DMS53 treated with DMSO at 0.1 percent for 48 hours (cell line): ENCODE measurements around the gene USP17L27.
"Not testable (repeated sequence)": the region's sequence is repeated elsewhere in the genome, so short reads cannot be mapped to it uniquely, and the experiment has no call there.

ENCODE experiments used
- DNase-seq: peaks from one replicate; lab custom pipeline; 2025; ENCODE audit not compliant: unreplicated experiment; lab: John Stamatoyannopoulos, UW

USP17L27 gene, protein sequence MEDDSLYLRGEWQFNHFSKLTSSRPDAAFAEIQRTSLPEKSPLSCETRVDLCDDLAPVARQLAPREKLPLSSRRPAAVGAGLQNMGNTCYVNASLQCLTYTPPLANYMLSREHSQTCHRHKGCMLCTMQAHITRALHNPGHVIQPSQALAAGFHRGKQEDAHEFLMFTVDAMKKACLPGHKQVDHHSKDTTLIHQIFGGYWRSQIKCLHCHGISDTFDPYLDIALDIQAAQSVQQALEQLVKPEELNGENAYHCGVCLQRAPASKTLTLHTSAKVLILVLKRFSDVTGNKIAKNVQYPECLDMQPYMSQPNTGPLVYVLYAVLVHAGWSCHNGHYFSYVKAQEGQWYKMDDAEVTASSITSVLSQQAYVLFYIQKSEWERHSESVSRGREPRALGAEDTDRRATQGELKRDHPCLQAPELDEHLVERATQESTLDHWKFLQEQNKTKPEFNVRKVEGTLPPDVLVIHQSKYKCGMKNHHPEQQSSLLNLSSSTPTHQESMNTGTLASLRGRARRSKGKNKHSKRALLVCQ

DNA sequence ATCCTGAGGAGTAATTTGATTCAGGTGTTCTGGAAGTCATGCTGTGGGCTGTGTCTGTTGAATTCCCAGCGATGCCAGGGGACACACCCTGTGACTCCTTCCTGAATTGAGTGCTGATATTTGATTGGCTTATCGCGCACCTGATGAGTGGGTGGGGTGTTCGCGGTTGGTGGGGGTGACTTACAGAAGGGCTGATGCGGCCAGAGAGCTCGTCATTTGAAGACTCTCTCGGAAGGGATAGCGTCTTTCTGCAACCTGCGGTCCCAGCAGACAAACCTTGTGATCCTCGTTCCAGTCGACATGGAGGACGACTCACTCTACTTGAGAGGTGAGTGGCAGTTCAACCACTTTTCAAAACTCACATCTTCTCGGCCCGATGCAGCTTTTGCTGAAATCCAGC lies at the start of gene USP17L27:
Gene USP17L27 (plus strand): TSS at position 301 of the 400 bp plus-strand sequence. CDS start 0 bp downstream, at position 301.
- not testable (repeated sequence) for DNase-seq

DNA sequence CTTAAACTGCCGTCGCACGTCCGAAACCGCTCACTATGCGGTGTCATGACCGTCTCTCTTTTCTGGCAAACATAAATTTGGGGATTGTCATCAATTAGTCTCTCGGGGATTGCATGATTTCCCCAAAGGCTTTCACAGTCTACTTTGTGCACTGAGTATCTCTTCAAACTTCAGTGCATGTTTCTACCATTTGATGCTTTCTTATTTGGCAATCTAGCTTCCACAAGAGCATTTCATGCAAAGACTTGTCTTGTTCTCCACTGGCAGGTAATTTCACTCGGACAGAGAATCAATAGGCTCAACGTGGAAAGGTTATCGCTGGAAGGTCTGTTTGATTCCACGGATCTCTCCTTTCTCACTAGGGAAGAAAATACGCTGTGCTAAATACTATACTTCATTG lies 19.8 kb upstream of the USP17L27 start:
- not testable (repeated sequence) for DNase-seq

DNA sequence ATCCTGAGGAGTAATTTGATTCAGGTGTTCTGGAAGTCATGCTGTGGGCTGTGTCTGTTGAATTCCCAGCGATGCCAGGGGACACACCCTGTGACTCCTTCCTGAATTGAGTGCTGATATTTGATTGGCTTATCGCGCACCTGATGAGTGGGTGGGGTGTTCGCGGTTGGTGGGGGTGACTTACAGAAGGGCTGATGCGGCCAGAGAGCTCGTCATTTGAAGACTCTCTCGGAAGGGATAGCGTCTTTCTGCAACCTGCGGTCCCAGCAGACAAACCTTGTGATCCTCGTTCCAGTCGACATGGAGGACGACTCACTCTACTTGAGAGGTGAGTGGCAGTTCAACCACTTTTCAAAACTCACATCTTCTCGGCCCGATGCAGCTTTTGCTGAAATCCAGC lies 19.1 kb upstream of the USP17L27 start, which contains the start of gene USP17L24:
Gene USP17L24 (plus strand): TSS at position 301 of the 400 bp plus-strand sequence. CDS start 0 bp downstream, at position 301.
- DNase-seq = not testable (repeated sequence)

DNA sequence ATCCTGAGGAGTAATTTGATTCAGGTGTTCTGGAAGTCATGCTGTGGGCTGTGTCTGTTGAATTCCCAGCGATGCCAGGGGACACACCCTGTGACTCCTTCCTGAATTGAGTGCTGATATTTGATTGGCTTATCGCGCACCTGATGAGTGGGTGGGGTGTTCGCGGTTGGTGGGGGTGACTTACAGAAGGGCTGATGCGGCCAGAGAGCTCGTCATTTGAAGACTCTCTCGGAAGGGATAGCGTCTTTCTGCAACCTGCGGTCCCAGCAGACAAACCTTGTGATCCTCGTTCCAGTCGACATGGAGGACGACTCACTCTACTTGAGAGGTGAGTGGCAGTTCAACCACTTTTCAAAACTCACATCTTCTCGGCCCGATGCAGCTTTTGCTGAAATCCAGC lies 14.3 kb upstream of the USP17L27 start, which contains the start of gene USP17L25:
Gene USP17L25 (plus strand): TSS at position 301 of the 400 bp plus-strand sequence. CDS start 0 bp downstream, at position 301.
- DNase-seq = not testable (repeated sequence)

DNA sequence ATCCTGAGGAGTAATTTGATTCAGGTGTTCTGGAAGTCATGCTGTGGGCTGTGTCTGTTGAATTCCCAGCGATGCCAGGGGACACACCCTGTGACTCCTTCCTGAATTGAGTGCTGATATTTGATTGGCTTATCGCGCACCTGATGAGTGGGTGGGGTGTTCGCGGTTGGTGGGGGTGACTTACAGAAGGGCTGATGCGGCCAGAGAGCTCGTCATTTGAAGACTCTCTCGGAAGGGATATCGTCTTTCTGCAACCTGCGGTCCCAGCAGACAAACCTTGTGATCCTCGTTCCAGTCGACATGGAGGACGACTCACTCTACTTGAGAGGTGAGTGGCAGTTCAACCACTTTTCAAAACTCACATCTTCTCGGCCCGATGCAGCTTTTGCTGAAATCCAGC lies 9.6 kb upstream of the USP17L27 start, which contains the start of gene USP17L26:
Gene USP17L26 (plus strand): TSS at position 301 of the 400 bp plus-strand sequence. CDS start 0 bp downstream, at position 301.
- DNase-seq = not testable (repeated sequence)

DNA sequence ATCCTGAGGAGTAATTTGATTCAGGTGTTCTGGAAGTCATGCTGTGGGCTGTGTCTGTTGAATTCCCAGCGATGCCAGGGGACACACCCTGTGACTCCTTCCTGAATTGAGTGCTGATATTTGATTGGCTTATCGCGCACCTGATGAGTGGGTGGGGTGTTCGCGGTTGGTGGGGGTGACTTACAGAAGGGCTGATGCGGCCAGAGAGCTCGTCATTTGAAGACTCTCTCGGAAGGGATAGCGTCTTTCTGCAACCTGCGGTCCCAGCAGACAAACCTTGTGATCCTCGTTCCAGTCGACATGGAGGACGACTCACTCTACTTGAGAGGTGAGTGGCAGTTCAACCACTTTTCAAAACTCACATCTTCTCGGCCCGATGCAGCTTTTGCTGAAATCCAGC lies 4.8 kb upstream of the USP17L27 start, which contains the start of gene USP17L5:
Gene USP17L5 (plus strand): TSS at position 301 of the 400 bp plus-strand sequence. CDS start 0 bp downstream, at position 301.
- not testable (repeated sequence) for DNase-seq

DNA sequence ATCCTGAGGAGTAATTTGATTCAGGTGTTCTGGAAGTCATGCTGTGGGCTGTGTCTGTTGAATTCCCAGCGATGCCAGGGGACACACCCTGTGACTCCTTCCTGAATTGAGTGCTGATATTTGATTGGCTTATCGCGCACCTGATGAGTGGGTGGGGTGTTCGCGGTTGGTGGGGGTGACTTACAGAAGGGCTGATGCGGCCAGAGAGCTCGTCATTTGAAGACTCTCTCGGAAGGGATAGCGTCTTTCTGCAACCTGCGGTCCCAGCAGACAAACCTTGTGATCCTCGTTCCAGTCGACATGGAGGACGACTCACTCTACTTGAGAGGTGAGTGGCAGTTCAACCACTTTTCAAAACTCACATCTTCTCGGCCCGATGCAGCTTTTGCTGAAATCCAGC lies 4.6 kb downstream of the USP17L27 start, which contains the start of gene USP17L28:
Gene USP17L28 (plus strand): TSS at position 301 of the 400 bp plus-strand sequence. CDS start 0 bp downstream, at position 301.
- not testable (repeated sequence) for DNase-seq

DNA sequence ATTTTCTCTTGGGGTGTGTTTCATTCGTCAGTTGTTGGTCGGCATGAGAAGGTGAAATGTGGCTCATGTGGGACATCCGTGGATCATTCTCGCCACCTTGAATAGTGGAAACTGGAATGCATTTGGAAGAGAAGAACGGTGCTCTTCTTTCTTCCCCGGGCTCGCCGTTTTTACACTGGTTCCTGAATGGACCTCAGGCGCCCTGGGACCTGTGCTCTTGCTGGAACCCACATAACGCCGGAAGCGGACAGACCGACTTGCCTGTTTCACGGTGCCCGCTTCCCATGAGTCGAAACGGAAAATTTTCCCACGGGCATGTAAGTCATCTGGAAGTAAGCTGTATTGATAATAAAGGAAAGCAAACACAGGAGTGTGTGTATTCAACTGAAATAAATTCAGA lies 6.9 kb downstream of the USP17L27 start:
- DNase-seq = not testable (repeated sequence)

DNA sequence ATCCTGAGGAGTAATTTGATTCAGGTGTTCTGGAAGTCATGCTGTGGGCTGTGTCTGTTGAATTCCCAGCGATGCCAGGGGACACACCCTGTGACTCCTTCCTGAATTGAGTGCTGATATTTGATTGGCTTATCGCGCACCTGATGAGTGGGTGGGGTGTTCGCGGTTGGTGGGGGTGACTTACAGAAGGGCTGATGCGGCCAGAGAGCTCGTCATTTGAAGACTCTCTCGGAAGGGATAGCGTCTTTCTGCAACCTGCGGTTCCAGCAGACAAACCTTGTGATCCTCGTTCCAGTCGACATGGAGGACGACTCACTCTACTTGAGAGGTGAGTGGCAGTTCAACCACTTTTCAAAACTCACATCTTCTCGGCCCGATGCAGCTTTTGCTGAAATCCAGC lies 9.4 kb downstream of the USP17L27 start, which contains the start of gene USP17L29:
Gene USP17L29 (plus strand): TSS at position 301 of the 400 bp plus-strand sequence. CDS start 0 bp downstream, at position 301.
- DNase-seq = not testable (repeated sequence)

DNA sequence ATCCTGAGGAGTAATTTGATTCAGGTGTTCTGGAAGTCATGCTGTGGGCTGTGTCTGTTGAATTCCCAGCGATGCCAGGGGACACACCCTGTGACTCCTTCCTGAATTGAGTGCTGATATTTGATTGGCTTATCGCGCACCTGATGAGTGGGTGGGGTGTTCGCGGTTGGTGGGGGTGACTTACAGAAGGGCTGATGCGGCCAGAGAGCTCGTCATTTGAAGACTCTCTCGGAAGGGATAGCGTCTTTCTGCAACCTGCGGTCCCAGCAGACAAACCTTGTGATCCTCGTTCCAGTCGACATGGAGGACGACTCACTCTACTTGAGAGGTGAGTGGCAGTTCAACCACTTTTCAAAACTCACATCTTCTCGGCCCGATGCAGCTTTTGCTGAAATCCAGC lies 18.9 kb downstream of the USP17L27 start, which contains the start of gene USP17L30:
Gene USP17L30 (plus strand): TSS at position 301 of the 400 bp plus-strand sequence. CDS start 0 bp downstream, at position 301.
- not testable (repeated sequence) for DNase-seq

DNA sequence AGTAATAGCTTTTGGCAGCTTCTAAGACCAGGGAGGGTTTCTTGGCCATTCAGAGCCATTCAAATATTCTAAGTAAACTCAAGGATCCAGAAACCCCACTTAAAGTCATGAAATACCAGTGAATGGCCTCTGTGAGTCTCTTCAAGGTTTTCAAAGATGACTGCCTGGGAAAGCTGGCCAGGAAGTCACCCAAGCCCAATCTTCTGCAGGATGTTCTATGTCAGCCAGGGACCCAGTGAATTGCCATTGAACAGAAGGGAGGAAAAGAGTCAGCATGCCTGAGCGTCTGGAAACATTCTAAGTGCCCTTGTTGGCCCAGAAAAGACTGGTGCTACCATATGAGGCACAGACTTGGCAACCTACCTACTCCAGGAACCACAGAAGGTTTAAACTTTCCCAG lies 35.9 kb downstream of the USP17L27 start:
- DNase-seq = not testable (repeated sequence)

DNA sequence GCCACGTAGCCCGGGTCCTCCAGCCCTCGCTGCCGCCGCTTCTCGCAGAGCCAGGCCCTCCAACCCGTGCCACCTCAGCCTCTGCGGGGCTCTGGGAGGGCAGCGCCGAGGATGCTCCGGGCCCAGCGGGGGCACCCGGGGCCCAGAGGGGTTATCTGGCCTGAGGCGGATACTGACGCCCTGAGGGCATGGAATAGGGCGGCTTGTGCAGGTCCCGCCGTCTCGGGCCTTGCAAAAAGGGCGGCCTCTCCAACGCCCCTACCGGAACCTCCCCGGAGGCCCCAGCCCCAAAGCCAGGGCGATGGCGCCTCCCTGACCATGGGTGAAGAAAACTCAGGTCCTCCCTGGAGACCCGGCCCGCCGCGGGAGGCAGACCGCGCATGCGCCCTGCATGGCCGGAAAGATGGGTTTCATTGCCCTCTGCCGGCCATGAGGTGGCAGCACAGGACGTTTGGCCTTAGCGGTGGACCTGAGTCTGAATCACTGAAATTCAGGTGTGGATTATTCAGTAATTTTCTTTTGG lies 37.1 kb downstream of the USP17L27 start:
- not testable (repeated sequence) for DNase-seq

DNA sequence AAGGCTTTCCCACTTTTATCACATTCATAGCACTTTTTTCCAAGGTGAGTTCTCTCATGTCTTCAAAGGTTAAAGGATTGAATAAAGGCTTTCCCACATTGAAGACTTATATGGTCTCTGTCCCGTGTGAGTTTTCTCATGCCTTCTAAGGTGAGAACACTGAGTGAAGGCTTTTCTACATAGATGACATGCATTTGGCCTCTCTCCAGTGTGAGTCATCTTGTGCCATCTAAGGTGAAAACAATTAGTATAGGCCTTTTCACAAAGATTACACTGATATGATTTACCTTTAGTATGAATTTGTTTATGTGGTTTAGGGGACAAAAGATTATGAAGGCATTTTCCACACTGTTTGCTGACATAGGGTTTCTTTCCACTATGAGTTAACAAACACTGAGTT lies 40.2 kb downstream of the USP17L27 start:
- DNase-seq = no peak

DNA sequence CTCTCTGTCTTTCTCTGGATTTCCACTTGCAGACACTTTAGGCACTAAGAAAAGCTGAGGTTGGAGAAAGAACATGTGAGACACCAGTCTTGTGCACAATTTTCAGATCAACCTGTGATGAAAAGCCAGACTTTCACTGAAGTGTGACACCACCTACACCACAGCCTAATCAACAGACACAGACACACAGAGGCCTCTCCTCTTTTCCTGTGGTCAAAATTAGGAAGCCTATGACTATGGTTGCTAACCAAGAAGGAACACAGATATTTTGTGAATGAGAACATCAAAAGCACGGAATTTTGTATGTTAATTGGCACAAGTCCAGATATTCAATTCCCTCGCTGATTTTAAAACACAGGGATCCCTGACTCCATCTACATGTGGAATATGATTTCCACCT lies 45.1 kb downstream of the USP17L27 start:
- not testable (repeated sequence) for DNase-seq
